ENCODE measurements around the gene JMJD8.

- TF ChIP-seq POLR2A (IDR thresholded peaks at IDR 0.05; ENCODE audit: low read depth) (no peak), EP300 (IDR thresholded peaks at IDR 0.05) (no peak), CTCF (IDR thresholded peaks at IDR 0.05) (no peak), POLR2AphosphoS5 (IDR thresholded peaks at IDR 0.05) (no peak)
Observed at GRCh38 chr16:720447-720989, 36.4 kb upstream of the JMJD8 start.

Data from esophagus muscularis mucosa (tissue), 4 donors.